ENCODE measurements around the gene SF3B3.

GRCh38 chr16:70575376-70575775 is 51.8 kb downstream of the SF3B3 start:
- TF ChIP-seq CTCF (IDR thresholded peaks at IDR 0.05) (no peak), ELF4 (CRISPR knock-in tag; IDR thresholded peaks at IDR 0.05; ENCODE audit: low read depth) (no peak), SMAD3 (CRISPR knock-in tag; IDR thresholded peaks at IDR 0.05; ENCODE audit: borderline replicate concordance) (no peak), SP1 (CRISPR knock-in tag; conservative IDR thresholded peaks at IDR 0.05) (no peak), CREB1 (CRISPR knock-in tag; IDR thresholded peaks at IDR 0.05) (no peak), RELA (CRISPR knock-in tag; IDR thresholded peaks at IDR 0.05; ENCODE audit: borderline replicate concordance) (no peak)
